ENCODE data around the gene CST11.

The CST11 gene

GRCh38 chr20:23419995-23420901 lies 32.4 kb downstream of the CST11 start:
- peak; percentile 71 for DNase-seq (ENCODE audit: low spot score)

DNA sequence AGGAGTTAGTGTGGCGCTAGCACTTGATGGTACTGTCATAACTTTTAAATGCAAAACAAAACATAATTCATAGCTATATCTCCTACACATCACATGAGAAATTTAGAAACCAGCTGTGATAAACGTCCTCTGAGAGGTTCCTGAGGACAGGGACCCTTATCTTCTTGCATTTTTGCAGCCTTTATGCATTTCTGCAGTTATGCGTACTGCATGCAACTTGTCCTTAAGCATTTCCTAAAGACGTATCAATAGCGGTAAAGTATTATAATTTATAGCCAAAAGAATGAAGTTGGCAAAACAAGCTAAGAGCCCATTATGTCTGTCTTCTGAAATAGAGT lies 33.0 kb downstream of the CST11 start:
- DNase-seq (ENCODE audit: low spot score): no peak

- no peak for DNase-seq (ENCODE audit: low spot score)
These were observed 34.8 kb downstream of the CST11 start for GRCh38 chr20:23417861-23418260.

GRCh38 chr20:23415959-23416583 lies 36.6 kb downstream of the CST11 start:
- DNase-seq (ENCODE audit: low spot score): no peak

DNA sequence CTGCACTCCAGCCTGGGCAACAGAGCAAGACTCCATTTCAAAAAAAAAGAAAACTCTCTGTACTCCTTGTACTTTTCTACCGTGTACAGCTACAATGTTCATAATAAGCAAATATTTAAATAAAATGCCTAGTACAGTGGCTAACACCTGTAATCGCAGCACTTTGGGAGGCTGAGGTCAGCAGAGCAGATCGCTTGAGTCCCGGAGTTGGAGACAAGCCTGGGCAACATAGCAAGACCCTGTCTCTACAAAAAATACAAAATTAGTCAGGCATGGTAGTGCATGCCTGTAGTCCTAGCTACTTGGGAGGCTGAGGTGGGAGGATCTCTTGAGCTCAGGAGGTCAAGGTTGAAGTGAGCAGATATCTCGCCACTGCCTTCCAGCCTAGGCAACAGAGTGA lies 37.1 kb downstream of the CST11 start:
- DNase-seq (ENCODE audit: low spot score): no peak

DNA sequence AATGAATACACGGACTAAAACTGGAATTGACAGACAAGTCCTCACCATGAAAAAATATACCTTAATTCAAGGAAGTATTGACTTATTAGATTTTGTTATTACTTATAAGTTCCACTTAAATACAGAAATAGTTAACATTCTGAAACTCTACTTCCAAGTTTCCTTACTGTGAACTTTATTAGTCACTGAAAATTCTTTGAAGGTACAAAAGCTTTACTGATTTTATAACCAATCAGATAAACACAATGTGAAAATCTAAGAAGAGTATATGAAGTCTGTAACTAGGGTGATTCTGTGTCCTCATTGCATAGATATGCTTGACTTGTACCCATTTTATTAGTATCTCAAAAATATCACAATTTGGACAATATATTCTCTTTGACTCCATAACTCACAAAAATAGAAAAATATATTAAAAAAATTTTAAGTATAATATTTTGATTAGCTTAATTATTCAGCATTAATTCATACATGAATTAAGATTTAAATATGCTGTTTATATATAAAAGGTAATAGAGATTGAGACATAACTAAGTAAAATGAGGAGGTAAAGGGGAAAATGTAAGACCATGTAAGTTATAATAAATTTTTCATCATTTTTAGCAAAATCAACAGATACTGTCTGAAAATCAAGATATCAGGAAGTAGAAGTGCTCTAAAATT lies 38.0 kb downstream of the CST11 start:
- DNase-seq (ENCODE audit: low spot score): no peak

DNA sequence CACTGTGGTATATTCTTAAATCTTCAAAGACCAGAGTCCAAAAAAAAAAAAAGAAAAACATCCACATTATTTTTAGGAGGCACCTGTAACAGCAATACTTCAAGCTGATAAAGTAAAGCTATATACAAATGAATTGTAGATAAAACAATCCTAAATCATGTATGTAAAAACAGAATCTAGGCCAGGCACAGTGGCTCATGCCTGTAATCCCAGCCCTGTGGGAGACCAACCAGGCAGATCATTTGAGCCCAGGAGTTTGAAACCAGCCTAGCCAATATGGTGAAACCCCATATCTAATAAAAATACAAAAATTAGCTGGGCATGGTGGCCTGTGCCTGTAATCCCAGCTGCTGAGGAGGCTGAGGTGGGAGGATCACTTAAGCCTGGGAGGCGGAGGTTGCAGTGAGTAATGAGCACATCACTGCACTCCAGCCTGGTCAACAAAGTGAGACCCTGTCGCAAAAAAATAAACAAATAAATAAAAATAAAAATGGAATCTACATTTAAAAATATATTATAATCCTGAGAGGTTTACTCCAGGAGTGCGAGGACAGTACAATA lies 38.7 kb downstream of the CST11 start:
- no peak for DNase-seq (ENCODE audit: low spot score)

DNA sequence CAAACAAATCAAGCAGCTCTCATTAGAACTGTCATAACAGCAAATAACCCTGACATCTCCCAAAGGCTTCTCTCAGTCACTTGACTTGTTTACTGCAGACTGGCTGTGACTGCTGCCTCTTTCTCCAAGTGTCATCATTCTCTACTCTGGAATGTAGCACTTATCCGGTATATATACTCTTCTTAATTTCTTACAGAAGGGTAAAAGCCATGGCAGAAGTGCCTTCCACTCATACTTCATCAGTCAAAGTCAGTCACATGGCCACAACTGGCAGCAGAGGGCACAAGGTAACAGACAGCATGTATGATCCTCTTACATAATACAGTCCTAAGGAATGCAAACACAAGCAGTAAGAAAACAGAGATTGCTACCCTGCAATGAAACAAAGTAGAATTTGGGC lies 40.6 kb downstream of the CST11 start:
- no peak for DNase-seq (ENCODE audit: low spot score)

- DNase-seq (ENCODE audit: low spot score): no peak
These were observed 41.6 kb downstream of the CST11 start for GRCh38 chr20:23410916-23411695.

DNA sequence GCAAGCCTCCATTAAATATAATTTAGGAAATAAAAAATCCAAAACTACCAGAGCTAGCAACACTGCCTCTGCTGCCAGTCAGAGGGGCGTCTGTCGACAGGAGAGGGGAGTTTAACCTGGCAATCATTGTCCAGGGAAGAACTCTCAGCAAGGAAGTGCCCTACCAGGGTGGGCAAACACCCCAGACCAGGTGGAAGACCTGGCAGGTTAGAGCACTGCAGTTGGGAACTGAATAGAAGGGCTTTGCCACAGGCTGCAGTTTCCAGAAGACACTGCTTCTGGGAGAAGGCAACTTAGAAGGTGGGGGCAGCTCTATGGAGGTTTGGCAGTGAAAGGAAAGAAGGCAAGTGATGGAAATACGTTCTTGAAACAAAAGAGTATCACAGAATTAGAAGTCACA lies 42.9 kb downstream of the CST11 start:
- DNase-seq (ENCODE audit: low spot score): no peak

- DNase-seq (ENCODE audit: low spot score): no peak
These were observed 43.7 kb downstream of the CST11 start for GRCh38 chr20:23408957-23409356.

DNA sequence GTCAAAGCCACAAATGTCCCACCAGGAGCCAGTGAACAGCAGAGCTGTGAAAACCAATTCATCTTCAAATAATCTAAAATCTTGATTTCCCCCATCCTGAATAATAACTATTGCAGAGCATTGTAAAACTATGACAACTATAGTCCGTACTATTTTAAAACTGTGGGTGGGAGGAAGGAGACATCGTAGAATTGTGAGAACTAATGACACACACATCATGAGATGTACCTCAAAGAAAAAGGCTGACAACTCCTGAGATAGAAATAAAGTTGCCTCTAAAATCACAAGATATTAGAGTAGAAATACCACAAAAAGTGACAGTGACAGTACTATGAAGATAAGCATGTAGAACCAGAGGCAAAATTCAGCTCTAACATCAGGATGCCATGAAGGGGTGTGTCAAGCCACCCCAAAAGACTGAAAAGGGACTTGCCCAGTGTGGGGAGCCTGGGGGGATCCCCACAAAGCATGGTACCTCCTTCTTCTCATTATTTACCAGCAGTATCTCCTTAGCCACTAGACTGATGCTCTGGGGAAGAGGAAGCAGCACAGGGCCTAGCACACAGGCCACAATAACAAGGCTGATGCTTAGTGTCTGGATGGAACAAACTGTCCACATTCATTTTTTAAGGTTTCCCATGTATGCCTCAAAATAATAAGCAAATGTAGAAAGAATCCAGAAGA lies 44.8 kb downstream of the CST11 start:
- no peak for DNase-seq (ENCODE audit: low spot score)

- DNase-seq (ENCODE audit: low spot score): no peak
These were observed 45.8 kb downstream of the CST11 start for GRCh38 chr20:23406880-23407279.

- DNase-seq (ENCODE audit: low spot score): peak; percentile 7
These were observed 48.5 kb downstream of the CST11 start for GRCh38 chr20:23404196-23404595.

GRCh38 chr20:23403751-23404150 lies 48.9 kb downstream of the CST11 start:
- DNase-seq (ENCODE audit: low spot score): no peak

DNA sequence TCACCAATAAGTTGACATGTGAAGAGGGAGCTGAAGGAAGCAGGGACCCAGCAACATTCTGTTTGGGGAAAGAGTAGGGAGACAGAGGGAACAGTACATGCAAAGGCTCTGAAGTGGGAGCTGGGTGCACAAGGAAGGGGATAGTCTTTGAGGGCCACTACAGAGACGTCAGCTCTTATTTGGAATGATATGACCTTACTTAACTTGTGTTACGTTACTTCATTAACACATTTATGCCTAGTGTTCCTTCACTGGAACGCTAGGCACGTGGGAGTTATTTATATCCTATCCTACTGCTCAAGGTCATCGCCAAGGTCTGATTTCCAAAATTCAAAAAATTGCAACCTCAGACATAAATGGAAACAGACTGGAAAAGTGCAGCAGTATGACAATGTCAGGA lies 51.6 kb downstream of the CST11 start:
- DNase-seq (ENCODE audit: low spot score): no peak
